HT-29 (cell line): Measurements from ENCODE around the gene SMAP2. TPM values are rescaled to one million over a fixed set of nuclear protein-coding genes. Genes with fewer than 3 reads are reported as not detected.
"Not testable (repeated sequence)": the region's sequence is repeated elsewhere in the genome, so short reads cannot be mapped to it uniquely, and the experiment has no call there.

Source experiments
- DNase-seq: peaks from one replicate; pipeline ENCODE4 v3.0.0-alpha.2; 2015; ENCODE audit warnings: low spot score
- total RNA-seq: library from RNA; depleted of rRNA; stranded (reverse); fragments of >200 nt; shearing (Covaris generic); gene quantifications from 2 replicates; pipeline ENCODE4 v1.2.3, GENCODE V29; 2014

The SMAP2 gene
- total RNA-seq, 1 experiment from 2014 or later = 14.1 TPM

DNA sequence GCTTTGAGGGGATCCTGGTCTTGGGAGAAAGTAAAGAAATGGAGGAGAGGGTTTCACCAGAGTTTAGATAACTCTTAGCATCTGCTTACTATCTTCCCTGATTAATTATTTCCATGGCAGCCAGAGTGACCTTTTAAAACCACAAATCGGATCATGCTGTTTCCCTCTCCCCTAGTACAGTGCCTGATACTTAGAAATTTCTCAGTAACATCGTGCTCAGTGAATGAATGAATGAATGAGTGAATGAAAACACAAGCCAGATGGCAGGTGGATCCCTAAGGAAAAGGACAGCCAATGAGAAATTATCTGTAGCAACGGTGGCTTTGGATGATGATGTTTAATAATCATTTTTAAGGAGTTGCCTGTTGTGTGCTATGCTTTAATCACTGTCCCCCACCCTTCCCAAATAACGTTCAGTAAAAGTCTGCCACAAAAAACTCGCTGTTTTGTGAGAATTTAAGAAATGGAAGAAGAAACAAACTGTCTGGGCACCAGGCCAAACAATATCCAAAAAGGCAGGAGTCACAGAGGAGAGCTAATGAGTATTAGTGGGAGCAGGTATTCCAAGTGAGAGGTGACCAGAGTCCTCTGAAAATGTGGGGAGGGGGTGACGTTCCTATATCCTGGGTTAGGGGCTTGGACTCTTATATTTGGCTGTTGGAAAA is 737 bp upstream of the SMAP2 start:
- DNase-seq = no peak

GRCh38 chr1:40377512-40377911 is 4.0 kb downstream of the SMAP2 start:
- no peak for DNase-seq

DNA sequence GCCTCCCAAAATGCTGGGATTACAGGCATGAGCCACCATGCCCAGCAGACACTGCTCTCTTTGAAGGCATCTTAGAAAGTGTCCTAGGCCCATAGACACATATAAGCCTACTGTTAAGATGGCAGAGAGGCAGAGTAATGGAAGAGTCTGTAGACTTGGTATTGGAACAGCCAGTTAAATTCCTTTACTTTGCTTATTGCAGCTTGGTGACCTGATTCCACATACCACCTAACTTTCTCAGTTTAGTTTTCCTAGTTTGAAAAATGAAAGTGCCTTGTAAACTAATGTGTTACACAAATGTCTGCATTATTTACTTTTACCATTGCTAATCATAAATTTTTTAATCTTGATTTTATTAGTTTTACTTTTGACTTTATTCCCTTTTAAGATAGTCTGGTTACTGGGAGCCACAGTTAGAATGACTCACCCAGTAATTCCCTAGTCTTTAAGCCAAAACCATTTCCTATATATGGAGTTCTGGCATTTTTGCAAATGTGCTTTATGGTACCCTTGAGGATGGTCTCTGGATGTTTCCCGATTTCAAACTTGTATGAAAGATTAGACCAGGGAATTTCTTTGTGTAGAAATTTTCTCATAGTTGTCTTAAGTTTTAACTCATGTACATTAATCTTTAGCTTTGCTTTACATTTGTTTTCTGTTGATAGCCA is 6.4 kb downstream of the SMAP2 start:
- no peak for DNase-seq

- no peak for DNase-seq
Measured at GRCh38 chr1:40380817-40381216, 7.3 kb downstream of the SMAP2 start.

- no peak for DNase-seq
Measured at GRCh38 chr1:40381268-40382107, 8.0 kb downstream of the SMAP2 start.

GRCh38 chr1:40382108-40382460 is 8.6 kb downstream of the SMAP2 start:
- no peak for DNase-seq

GRCh38 chr1:40382601-40383000 is 9.1 kb downstream of the SMAP2 start:
- DNase-seq = no peak

GRCh38 chr1:40383095-40383487 is 9.6 kb downstream of the SMAP2 start:
- no peak for DNase-seq

DNA sequence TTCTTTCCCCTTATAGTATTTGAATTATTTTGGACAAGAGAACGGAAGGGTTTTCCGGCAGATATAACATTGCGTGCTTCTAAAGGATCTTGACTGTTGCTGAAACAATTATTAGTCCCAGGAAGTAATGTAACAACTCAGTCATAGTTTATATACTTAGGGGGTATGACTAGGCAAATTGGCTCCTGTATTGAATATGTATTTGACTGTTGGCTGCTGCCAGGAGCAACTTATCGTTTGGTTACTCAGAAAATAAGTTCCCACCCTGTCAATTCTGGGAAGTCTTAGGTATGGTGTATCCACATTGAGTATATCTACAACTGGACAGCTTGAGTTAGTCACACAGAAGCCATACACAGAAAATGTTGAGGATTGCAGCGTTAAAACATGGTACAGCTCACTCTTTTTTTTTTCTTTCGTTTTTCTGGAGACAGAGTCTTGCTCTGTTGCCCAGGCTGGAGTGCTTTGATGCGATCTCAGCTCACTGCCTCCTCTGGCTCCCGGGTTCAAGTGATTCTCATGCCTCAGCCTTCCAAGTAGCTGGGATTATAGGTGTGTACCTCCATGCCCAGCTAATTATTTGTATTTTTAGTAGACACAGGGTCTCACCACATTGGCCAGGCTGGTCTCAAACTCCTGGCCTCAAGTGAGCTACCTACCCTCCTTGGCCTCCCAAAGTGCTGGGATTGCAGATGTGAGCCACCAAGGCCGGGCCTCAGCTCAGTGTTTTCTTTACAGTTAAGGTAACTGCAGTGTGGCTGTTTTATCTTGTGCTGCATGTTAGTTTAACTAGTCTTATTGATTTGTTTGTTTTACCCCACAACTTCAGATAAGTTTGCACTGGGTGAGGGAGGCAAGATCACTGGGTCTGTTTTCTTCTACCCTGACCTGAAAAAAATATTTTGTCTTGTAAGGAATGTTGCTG is 10.2 kb downstream of the SMAP2 start:
- no peak for DNase-seq

DNA sequence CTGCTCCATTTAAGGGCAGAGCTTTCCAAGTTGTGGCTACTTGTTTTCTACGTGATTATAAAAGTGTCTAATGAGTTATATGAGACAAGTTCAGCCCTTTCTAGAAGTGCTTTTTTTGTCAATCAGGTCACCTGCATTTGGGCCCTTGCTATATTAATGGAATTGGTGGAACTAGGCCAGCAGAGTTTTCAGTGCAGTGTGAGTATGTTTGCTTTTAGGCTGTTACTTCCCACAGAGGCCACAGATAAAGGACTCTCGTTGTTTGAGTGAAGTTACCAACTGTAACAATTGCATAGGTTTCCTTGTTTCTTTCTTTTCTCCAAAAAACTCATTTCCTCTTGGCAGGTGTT is 10.9 kb downstream of the SMAP2 start:
- DNase-seq = peak; percentile 29

DNA sequence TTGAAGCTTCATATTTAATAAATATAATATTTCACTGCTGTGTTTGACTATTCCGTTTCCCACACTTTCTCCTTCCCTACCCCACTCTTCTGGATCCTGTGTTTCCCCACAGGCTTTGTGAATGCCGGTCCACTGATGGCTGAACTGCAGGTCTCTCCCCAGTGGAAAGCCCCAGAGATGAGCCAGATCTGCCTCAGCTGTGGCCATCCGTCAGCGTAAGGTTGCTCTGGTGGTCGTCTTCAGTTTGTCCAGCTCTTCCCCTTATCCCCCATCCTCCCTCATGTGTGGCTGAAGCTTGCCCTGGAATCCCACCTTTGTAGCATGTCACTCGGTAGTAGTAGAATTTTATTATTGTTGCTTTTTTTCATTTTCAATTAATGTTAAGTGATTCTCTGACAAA is 11.4 kb downstream of the SMAP2 start:
- DNase-seq = no peak

DNA sequence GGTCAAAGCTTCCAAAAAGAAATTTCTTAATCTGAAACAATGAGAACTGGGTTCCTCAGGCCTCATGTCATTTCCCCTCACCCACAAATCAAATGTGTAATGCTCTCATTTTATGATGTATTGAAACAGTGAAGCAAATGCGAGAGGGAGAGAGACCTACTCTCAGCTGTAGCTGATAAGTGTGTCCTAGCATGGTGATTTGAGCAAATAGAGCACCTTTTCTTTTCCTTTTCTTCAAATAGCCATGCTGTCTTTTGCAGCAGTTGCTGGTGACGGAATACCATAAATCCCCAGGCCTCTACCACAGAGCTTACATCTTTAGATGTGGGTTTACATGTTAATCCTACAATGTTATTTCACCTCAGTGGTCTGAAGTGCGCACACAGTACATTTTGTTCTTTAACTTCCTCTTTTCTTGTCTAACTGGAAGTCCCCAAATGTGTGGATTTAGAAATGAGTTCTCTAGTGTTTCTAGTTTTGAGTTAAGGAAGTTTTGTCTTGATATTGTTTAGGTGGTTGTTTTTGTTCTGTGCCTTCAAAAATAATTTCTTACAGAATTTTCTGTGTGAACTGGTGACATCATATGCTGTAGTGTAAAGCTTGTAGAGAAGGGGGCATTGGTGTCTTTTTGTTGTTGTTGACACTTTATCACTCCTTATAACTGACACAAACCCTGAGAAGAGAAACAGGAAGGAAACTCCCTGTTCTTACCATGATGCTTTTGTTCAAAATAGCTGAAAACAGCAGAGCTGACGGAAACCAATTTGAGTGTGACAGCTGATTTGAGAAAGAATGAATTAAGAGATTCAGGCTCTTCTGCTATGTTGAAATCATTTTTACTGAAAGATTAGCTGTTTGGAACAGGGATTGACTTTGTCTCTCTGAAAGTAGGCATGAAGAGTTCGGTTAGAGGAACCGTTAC is 12.2 kb downstream of the SMAP2 start:
- no peak for DNase-seq

- no peak for DNase-seq
Measured at GRCh38 chr1:40386359-40386723, 12.8 kb downstream of the SMAP2 start.

- DNase-seq = no peak
Measured at GRCh38 chr1:40386796-40387195, 13.3 kb downstream of the SMAP2 start.

- DNase-seq = not testable (repeated sequence)
Measured at GRCh38 chr1:40387381-40388306, 14.1 kb downstream of the SMAP2 start.

DNA sequence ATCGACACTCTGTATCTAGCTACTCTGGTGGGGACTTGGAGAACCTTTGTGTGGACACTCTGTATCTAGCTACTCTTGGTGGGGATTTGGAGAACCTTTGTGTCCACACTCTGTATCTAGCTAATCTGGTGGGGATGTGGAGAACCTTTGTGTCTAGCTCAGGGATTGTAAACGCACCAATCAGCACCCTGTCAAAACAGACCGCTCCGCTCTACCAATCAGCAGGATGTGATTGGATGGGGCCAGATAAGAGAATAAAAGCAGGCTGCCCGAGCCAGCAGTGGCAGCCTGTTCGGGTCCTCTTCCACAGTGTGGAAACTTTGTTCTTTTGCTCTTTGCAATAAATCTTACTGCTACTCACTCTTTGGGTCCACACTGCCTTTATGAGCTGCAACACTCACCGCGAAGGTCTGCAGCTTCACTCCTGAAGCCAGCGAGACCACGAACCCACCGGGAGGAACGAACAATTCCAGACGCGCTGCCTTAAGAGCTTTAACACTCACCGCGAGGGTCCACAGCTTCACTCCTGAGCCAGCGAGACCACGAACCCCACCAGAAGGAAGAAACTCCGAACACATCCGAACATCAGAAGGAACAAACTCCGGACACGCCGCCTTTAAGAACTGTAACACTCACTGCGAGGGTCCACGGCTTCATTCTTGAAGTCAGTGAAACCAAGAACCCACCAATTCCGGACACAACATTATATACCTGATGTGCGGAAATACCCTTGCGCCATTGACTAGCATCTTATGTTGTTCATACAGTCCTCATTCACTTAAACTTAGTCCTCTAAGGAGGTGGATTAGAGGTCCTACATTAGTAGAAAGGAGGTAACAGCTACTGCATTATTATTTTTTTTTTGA is 15.2 kb downstream of the SMAP2 start:
- not testable (repeated sequence) for DNase-seq

DNA sequence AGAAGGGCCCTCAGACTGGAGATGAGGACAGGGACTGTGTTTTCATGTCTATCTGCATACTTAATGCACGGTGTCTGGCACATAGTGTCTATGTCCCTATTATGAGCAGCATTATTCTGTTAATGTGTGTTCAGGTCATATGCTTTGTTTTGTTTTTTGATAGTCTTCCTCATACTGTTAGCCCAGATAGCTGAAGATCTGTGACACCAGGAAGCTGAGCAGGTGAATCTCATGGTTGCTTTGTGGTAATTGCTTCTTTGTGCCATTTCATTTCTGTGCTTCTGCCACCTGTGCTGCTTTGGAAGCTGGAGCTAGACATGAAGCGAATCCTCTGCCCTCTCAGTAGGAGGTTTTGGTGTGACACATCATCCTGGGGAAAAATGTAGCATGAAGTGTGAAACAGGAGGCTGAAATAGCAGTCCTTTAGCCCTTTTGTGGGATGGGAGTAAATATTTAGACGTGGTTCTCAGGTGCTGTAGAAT is 15.8 kb downstream of the SMAP2 start:
- DNase-seq = no peak

DNA sequence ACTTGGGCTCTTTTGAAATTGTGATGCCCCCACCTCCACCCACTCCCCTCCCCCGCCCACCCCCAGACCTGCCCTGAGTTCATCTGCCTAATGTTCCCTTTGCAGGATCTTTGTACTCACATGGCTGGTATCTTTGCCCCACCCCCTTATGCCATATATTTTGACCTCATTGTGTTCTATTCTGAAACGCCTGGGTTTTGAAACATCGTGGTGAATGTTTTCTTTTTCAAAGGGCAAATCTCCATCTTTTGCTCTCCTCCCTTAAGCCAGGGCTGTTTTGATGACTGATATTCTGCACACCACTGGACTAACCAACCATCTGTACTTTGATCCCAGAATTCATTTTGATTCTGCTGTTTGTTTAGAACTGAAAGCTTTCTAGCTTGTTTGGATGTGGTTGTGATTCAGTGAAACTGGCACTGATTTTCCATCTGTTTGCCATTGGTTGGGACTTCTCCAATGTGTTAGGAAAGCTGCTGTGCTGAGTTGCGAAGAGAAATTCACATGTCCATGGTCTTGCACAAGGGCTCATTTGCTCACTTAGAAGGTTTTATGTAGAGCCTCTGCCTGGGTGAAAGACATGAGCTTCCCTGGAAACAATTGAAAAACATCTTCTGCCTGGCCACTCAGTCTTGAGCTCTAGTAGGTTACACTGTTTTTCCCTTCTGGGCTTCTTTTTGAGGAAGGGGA is 16.5 kb downstream of the SMAP2 start:
- DNase-seq = no peak
